GM18873 (cell line): ENCODE data around the gene SLIT1.
"Not testable (repeated sequence)": the region's sequence is repeated elsewhere in the genome, so short reads cannot be mapped to it uniquely, and the experiment has no call there.

Experiments used
- ATAC-seq: cut with Tn5 transposase; IDR thresholded peaks from one replicate; pipeline ENCODE4 v1.9.1; 2021; ENCODE audit warnings: mild to moderate bottlenecking, moderate library complexity, moderate number of reproducible peaks; ENCODE audit not compliant: unreplicated experiment, low FRiP score

SLIT1 gene

GRCh38 chr10:97090035-97090434, 95.7 kb downstream of the SLIT1 start:
- ATAC-seq: no peak

GRCh38 chr10:97089209-97089870, 96.4 kb downstream of the SLIT1 start:
- no peak for ATAC-seq

- no peak for ATAC-seq
Measured at GRCh38 chr10:97087296-97087695, 98.5 kb downstream of the SLIT1 start.

- no peak for ATAC-seq
Measured at GRCh38 chr10:97086530-97086929, 99.2 kb downstream of the SLIT1 start.

- no peak for ATAC-seq
Measured at GRCh38 chr10:97083228-97083829, 102.4 kb downstream of the SLIT1 start.

GRCh38 chr10:97082575-97082974, 103.2 kb downstream of the SLIT1 start:
- ATAC-seq: not testable (repeated sequence)

GRCh38 chr10:97081621-97082235, 104.0 kb downstream of the SLIT1 start:
- no peak for ATAC-seq

- ATAC-seq: no peak
Measured at GRCh38 chr10:97080051-97080776, 105.5 kb downstream of the SLIT1 start.

GRCh38 chr10:97079448-97079847, 106.3 kb downstream of the SLIT1 start:
- ATAC-seq: no peak

GRCh38 chr10:97078938-97079445, 106.8 kb downstream of the SLIT1 start:
- ATAC-seq: no peak

- ATAC-seq: no peak
Measured at GRCh38 chr10:97078261-97078937, 107.4 kb downstream of the SLIT1 start.

GRCh38 chr10:97076781-97077180, 109.0 kb downstream of the SLIT1 start:
- no peak for ATAC-seq

GRCh38 chr10:97075961-97076525, 109.7 kb downstream of the SLIT1 start:
- ATAC-seq: no peak

- no peak for ATAC-seq
Measured at GRCh38 chr10:97075421-97075820, 110.3 kb downstream of the SLIT1 start.

GRCh38 chr10:97074256-97075145, 111.3 kb downstream of the SLIT1 start:
- ATAC-seq: no peak

- no peak for ATAC-seq
Measured at GRCh38 chr10:97072851-97073665, 112.7 kb downstream of the SLIT1 start.

- no peak for ATAC-seq
Measured at GRCh38 chr10:97071496-97071895, 114.3 kb downstream of the SLIT1 start.

GRCh38 chr10:97069576-97070362, 116.0 kb downstream of the SLIT1 start:
- ATAC-seq: no peak
